IMR-90 (cell line): Measurements from ENCODE around the gene SLC47A2. TPM values are rescaled to one million over a fixed set of nuclear protein-coding genes. Genes with fewer than 3 reads are reported as not detected.

Experiments used
- ATAC-seq: fragments of 200-7000 bp; cut with Tn5 transposase; 2 replicates; pipeline ENCODE4 v1.9.1; 2020; ENCODE audit warnings: low read depth, mild to moderate bottlenecking, moderate library complexity
- BruUV-seq: library from RNA; stranded (reverse); fragments of 400-500 nt; replicated peaks from 2 replicates; lab custom pipeline; 2021; lab: Mats Ljungman, UMichigan
- CTCF ChIA-PET: fragments of 300-600 bp; formaldehyde crosslinking; extraction: SDS; loops from one replicate; lab custom pipeline; 2021; ENCODE audit warnings: antibody characterized with exemption; lab: Yijun Ruan, JAX
- POLR2A ChIA-PET: fragments of 300-600 bp; sonication (Branson Sonifier 250); formaldehyde crosslinking; loops from one replicate; lab custom pipeline; 2022; ENCODE audit warnings: antibody characterized with exemption; ENCODE audit not compliant: unreplicated experiment; lab: Charles Lee
- DNase-seq: peaks from one replicate; pipeline ENCODE4 v3.0.0; 2013
- H2AFZ ChIP-seq: replicated peaks from 2 replicates; pipeline ENCODE3; 2013; ENCODE audit warnings: low read length, mild to moderate bottlenecking; ENCODE audit not compliant: poor library complexity
- H2AK5ac ChIP-seq: 2 replicates; pipeline ENCODE4 v1.6.1; 2013; ENCODE audit warnings: low read depth, low read length, inconsistent platforms
- H2AK9ac ChIP-seq: replicated peaks from 2 replicates; pipeline ENCODE3; 2013; ENCODE audit warnings: mild to moderate bottlenecking, low read depth, low read length, moderate library complexity; ENCODE audit not compliant: poor library complexity
- H2BK120ac ChIP-seq: 2 replicates; pipeline ENCODE4 v1.6.1; 2013; ENCODE audit warnings: low read depth, low read length, inconsistent platforms
- H2BK15ac ChIP-seq: 3 replicates; pipeline ENCODE4 v1.6.1; 2013; ENCODE audit warnings: low read depth, low read length, inconsistent platforms
- H2BK20ac ChIP-seq: 2 replicates; pipeline ENCODE4 v1.6.1; 2013; ENCODE audit warnings: low read depth, mild to moderate bottlenecking, inconsistent platforms, low read length, moderate library complexity
- H2BK5ac ChIP-seq: 2 replicates; pipeline ENCODE4 v1.6.1; 2013; ENCODE audit warnings: mild to moderate bottlenecking, low read depth, low read length, inconsistent platforms; ENCODE audit not compliant: poor library complexity, severe bottlenecking
- H3K14ac ChIP-seq: replicated peaks from 2 replicates; pipeline ENCODE4 v1.6.1; 2013; ENCODE audit warnings: low read depth, low read length, inconsistent platforms
- H3K18ac ChIP-seq: 2 replicates; pipeline ENCODE4 v1.6.1; 2013; ENCODE audit warnings: low read depth, low read length, control low read depth
- H3K23ac ChIP-seq: 2 replicates; pipeline ENCODE4 v1.6.1; 2013; ENCODE audit warnings: low read depth, low read length, inconsistent platforms
- H3K27ac ChIP-seq: 2 replicates; pipeline ENCODE4 v1.5.1; 2013; ENCODE audit warnings: mild to moderate bottlenecking, control low read depth, low read length; ENCODE audit not compliant: insufficient read depth
- H3K27me3 ChIP-seq: 2 replicates; pipeline ENCODE4 v1.6.1; 2013; ENCODE audit warnings: low read length; ENCODE audit not compliant: control insufficient read depth, insufficient read depth
- H3K36me3 ChIP-seq: 2 replicates; pipeline ENCODE4 v1.6.1; 2013; ENCODE audit warnings: low read length, mixed read lengths; ENCODE audit not compliant: control insufficient read depth, insufficient read depth
- H3K4ac ChIP-seq: 2 replicates; pipeline ENCODE4 v1.6.1; 2013; ENCODE audit warnings: low read depth, low read length, inconsistent platforms
- H3K4me1 ChIP-seq: 2 replicates; pipeline ENCODE4 v1.6.1; 2013; ENCODE audit warnings: low read length, mixed read lengths; ENCODE audit not compliant: control insufficient read depth, insufficient read depth
- H3K4me2 ChIP-seq: 2 replicates; pipeline ENCODE4 v1.6.1; 2013; ENCODE audit warnings: low read depth, mild to moderate bottlenecking, control low read depth, low read length, moderate library complexity
- H3K4me3 ChIP-seq: 2 replicates; pipeline ENCODE4 v1.5.1; 2013; ENCODE audit warnings: low read depth, mild to moderate bottlenecking, control low read depth, low read length, moderate library complexity; ENCODE audit not compliant: insufficient read depth
- H3K56ac ChIP-seq: 2 replicates; pipeline ENCODE4 v1.6.1; 2013; ENCODE audit warnings: low read length, inconsistent platforms; ENCODE audit not compliant: insufficient read depth; ENCODE audit errors: extremely low read depth
- H3K79me1 ChIP-seq, 2 experiments: 2 replicates each; pipeline ENCODE4 v1.6.1; 2013; ENCODE audit warnings: low read length in 2 of 2, inconsistent platforms in 1 of 2, low read depth in 1 of 2
- H3K9ac ChIP-seq: 2 replicates; pipeline ENCODE4 v1.6.1; 2013; ENCODE audit warnings: low read depth, low read length, control low read depth
- H3K9me1 ChIP-seq: 2 replicates; pipeline ENCODE4 v1.6.1; 2013; ENCODE audit warnings: low read length, inconsistent platforms; ENCODE audit not compliant: insufficient read depth
- H3K9me3 ChIP-seq: 2 replicates; pipeline ENCODE4 v1.6.1; 2013; ENCODE audit warnings: low read length; ENCODE audit not compliant: control insufficient read depth, insufficient read depth
- H4K20me1 ChIP-seq: 2 replicates; pipeline ENCODE4 v1.6.1; 2013; ENCODE audit warnings: low read length, inconsistent platforms; ENCODE audit not compliant: insufficient read depth
- H4K5ac ChIP-seq: 2 replicates; pipeline ENCODE4 v1.6.1; 2013; ENCODE audit warnings: mild to moderate bottlenecking, low read depth, low read length, control low read depth
- H4K8ac ChIP-seq, 2 experiments: 2 replicates each; pipeline ENCODE4 v1.6.1; 2013; ENCODE audit warnings: low read depth in 2 of 2, low read length in 2 of 2, control low read depth in 1 of 2, inconsistent platforms in 1 of 2
- H4K91ac ChIP-seq: 2 replicates; pipeline ENCODE4 v1.6.1; 2013; ENCODE audit warnings: low read depth, low read length, inconsistent platforms; ENCODE audit not compliant: insufficient read depth
- BHLHE40 ChIP-seq: fragments of 150-350 bp; IDR thresholded peaks from 2 replicates; pipeline ENCODE4 v1.6.1; 2016; ENCODE audit warnings: mild to moderate bottlenecking, low read depth, low read length
- CEBPB ChIP-seq: IDR thresholded peaks from 2 replicates; pipeline ENCODE4 v1.6.1; 2012; ENCODE audit warnings: low read depth, low read length, improper control_type of control experiment
- CHD1 ChIP-seq: IDR thresholded peaks from 2 replicates; pipeline ENCODE4 v1.6.1; 2012; ENCODE audit warnings: low read depth, low read length, improper control_type of control experiment
- CTCF ChIP-seq: conservative IDR thresholded peaks from 2 replicates; pipeline ENCODE4 v1.5.1; 2012; ENCODE audit warnings: mild to moderate bottlenecking, low read depth, low read length, improper control_type of control experiment
- ELK1 ChIP-seq: fragments of 150-350 bp; IDR thresholded peaks from 2 replicates; pipeline ENCODE4 v1.6.1; 2016; ENCODE audit warnings: low read depth, mild to moderate bottlenecking, low read length, moderate library complexity, borderline replicate concordance
- FOS ChIP-seq: fragments of 150-350 bp; IDR thresholded peaks from 2 replicates; pipeline ENCODE4 v1.6.1; 2016; ENCODE audit warnings: low read depth, low read length
- MAFK ChIP-seq: IDR thresholded peaks from 2 replicates; pipeline ENCODE4 v1.6.1; 2012; ENCODE audit warnings: low read depth, low read length, improper control_type of control experiment
- MAZ ChIP-seq: IDR thresholded peaks from 2 replicates; pipeline ENCODE4 v1.6.1; 2012; ENCODE audit warnings: low read depth, mild to moderate bottlenecking, low read length, improper control_type of control experiment, moderate library complexity, borderline replicate concordance
- MXI1 ChIP-seq: IDR thresholded peaks from 2 replicates; pipeline ENCODE4 v1.6.1; 2012; ENCODE audit warnings: low read depth, mild to moderate bottlenecking, low read length, moderate library complexity, borderline replicate concordance
- NFE2L2 ChIP-seq: fragments of 150-350 bp; IDR thresholded peaks from 2 replicates; pipeline ENCODE4 v1.6.1; 2016; ENCODE audit warnings: low read depth, mild to moderate bottlenecking, low read length
- POLR2A ChIP-seq: IDR thresholded peaks from 2 replicates; pipeline ENCODE4 v1.6.1; 2012; ENCODE audit warnings: mild to moderate bottlenecking, low read depth, low read length
- RAD21 ChIP-seq: IDR thresholded peaks from 2 replicates; pipeline ENCODE4 v1.6.1; 2012; ENCODE audit warnings: low read length, improper control_type of control experiment
- RCOR1 ChIP-seq: IDR thresholded peaks from 2 replicates; pipeline ENCODE4 v1.6.1; 2012; ENCODE audit warnings: mild to moderate bottlenecking, low read length, improper control_type of control experiment; ENCODE audit not compliant: insufficient replicate concordance
- RFX5 ChIP-seq: IDR thresholded peaks from 2 replicates; pipeline ENCODE4 v1.8.0; 2012; ENCODE audit warnings: low read depth, mild to moderate bottlenecking, low read length, moderate library complexity
- SMC3 ChIP-seq: fragments of 150-350 bp; IDR thresholded peaks from 2 replicates; pipeline ENCODE4 v1.6.1; 2016; ENCODE audit warnings: low read depth, mild to moderate bottlenecking, antibody characterized with exemption, low read length, moderate library complexity
- USF2 ChIP-seq: fragments of 150-350 bp; IDR thresholded peaks from 2 replicates; pipeline ENCODE4 v1.6.1; 2017; ENCODE audit warnings: mild to moderate bottlenecking, antibody characterized with exemption, low read length, low read depth
- WGBS, 2 experiments: methylation state at CpG; one replicate each; pipeline versions ENCODE4 v1.1.5 to v1.1.7; 2013; ENCODE audit warnings: missing lambda C conversion rate in 2 of 2; ENCODE audit not compliant: insufficient read length in 1 of 2; ENCODE audit errors: extremely low coverage in 2 of 2; 5-methylcytosine and 5-hydroxymethylcytosine counted together
- dilution Hi-C: fragments of 300-500 bp; cut with HindIII; formaldehyde crosslinking; loops from one replicate; pipeline ENCODE4 v1.14.3; 2018; ENCODE audit warnings: low sequenced_read_pairs; ENCODE audit not compliant: unreplicated experiment
- in situ Hi-C: fragments of 300-500 bp; cut with MboI; formaldehyde crosslinking; loops from 3 replicates; pipeline ENCODE4 v1.14.3; 2019; ENCODE audit warnings: low sequenced_read_pairs, inconsistent platforms, mixed read lengths
- intact Hi-C: fragments of 100-400 bp; cut with micrococcal nuclease; formaldehyde crosslinking; loops from 2 replicates; pipeline ENCODE4 v1.10.0; 2022
- polyA plus RNA-seq, 3 experiments: library from polyadenylated mRNA; depleted of rRNA; stranded (reverse); fragments of >200 nt; gene quantifications; 2 replicates each; pipeline ENCODE4 v1.2.3, GENCODE V29; 2012; ENCODE audit warnings: low replicate concordance in 1 of 3
- total RNA-seq: library from RNA; depleted of rRNA; stranded (reverse); fragments of >200 nt; gene quantifications from 2 replicates; pipeline ENCODE4 v1.2.3, GENCODE V29; 2012

The SLC47A2 gene
- total and polyA plus RNA-seq, 2 of the 4 experiments (the other 2 are of a cell fraction), result not detected

- no peak overlapping the region for H4K91ac ChIP-seq
- H3K9ac ChIP-seq, result no peak overlapping the region
- H4K20me1 ChIP-seq, result no peaks in the 10 kb centered on the region
- H2BK5ac ChIP-seq, result no peak overlapping the region
- POLR2A ChIA-PET, result no interaction called here
- DNase-seq (no peak), ATAC-seq (no peak)
- H3K9me1 ChIP-seq, result no peaks in the 10 kb centered on the region
- no peak overlapping the region for H2BK20ac ChIP-seq
- no peak overlapping the region for H3K56ac ChIP-seq
- no peak overlapping the region for H4K8ac ChIP-seq
- H3K4me1 ChIP-seq, result no peaks in the 10 kb centered on the region; the same call in 1 of the 2 replicates
- H3K18ac ChIP-seq, result no peak overlapping the region
- CTCF ChIA-PET, result interaction anchor here (1.0 kb wide), 1 partner anchor 43 kb away, joined by 3 read pairs; no protein-coding TSS in a partner anchor
- no peak overlapping the region for H3K23ac ChIP-seq
- H3K4me2 ChIP-seq, result no peak overlapping the region
- no peak overlapping the region for H3K27ac ChIP-seq
- H3K36me3 ChIP-seq, result no peaks in the 10 kb centered on the region
- no peaks in the 10 kb centered on the region for H3K9me3 ChIP-seq
- dilution Hi-C loops (no loop called here), intact Hi-C loops (no loop called here), in situ Hi-C loops (no loop called here)
- H3K4me3 ChIP-seq, result no peak overlapping the region
- H2BK15ac ChIP-seq, result no peak overlapping the region
- WGBS, 2 experiments, result no CpG with 5 or more reads among the region's 4 CpGs
- peaks cover 15% of the 10 kb centered on the region for H3K27me3 ChIP-seq
- H2AK9ac ChIP-seq, result no peak overlapping the region
- H3K14ac ChIP-seq, result no peak overlapping the region
- no peak overlapping the region for H4K5ac ChIP-seq
- TF ChIP-seq MXI1, result no peak
- no peak for TF ChIP-seq USF2
- no peak for TF ChIP-seq CHD1
- TF ChIP-seq BHLHE40, result no peak
- no peak for TF ChIP-seq RFX5
- TF ChIP-seq POLR2A, result no peak
- TF ChIP-seq RCOR1, result no peak
- no peak for TF ChIP-seq NFE2L2
- TF ChIP-seq MAFK, result no peak
- TF ChIP-seq FOS, result no peak
- no peak for TF ChIP-seq ELK1
- TF ChIP-seq CTCF, result no peak
- TF ChIP-seq SMC3, result no peak
- TF ChIP-seq CEBPB, result no peak
- TF ChIP-seq RAD21, result no peak
- no peak for TF ChIP-seq MAZ
- no peaks in the 10 kb centered on the region for H3K79me1 ChIP-seq
- H3K4ac ChIP-seq, result no peak overlapping the region
- no TSS peak for BruUV-seq
- no peak overlapping the region for H2AFZ ChIP-seq
- no peak overlapping the region for H2AK5ac ChIP-seq
- no peak overlapping the region for H2BK120ac ChIP-seq
Observed at GRCh38 chr17:19702217-19702641, 14.2 kb downstream of the SLC47A2 start.
